CD4-positive, alpha-beta memory T cell (primary cell): ENCODE results near the gene RPS6KL1. TPM values are rescaled to one million over a fixed set of nuclear protein-coding genes. Genes with fewer than 3 reads are reported as not detected.

Experiments used
- CTCF ChIA-PET: fragments of 350-600 bp; sonication (Branson Sonifier 250); formaldehyde crosslinking; loops from one replicate; lab custom pipeline; 2021; ENCODE audit warnings: inconsistent platforms; ENCODE audit not compliant: partially characterized antibody; lab: Charles Lee
- POLR2A ChIA-PET: fragments of 350-600 bp; sonication (Branson Sonifier 250); formaldehyde crosslinking; loops from one replicate; lab custom pipeline; 2021; ENCODE audit not compliant: partially characterized antibody; lab: Charles Lee
- DNase-seq, 5 donors: peaks; one replicate each; pipeline versions ENCODE4 v3.0.0 to v3.0.0-alpha.2; 2020 to 2022; ENCODE audit warnings: mixed read lengths in 1 of 5
- H3K27ac ChIP-seq: one replicate; pipeline ENCODE4 v1.7.0; 2013; ENCODE audit warnings: low read depth, low read length
- H3K27me3 ChIP-seq: 2 replicates; pipeline ENCODE4 v1.7.0; 2013; ENCODE audit warnings: mild to moderate bottlenecking, low read length, moderate library complexity; ENCODE audit not compliant: insufficient read depth
- H3K36me3 ChIP-seq: 2 replicates; pipeline ENCODE4 v1.7.0; 2013; ENCODE audit warnings: mild to moderate bottlenecking, low read length, moderate library complexity; ENCODE audit not compliant: insufficient read depth
- H3K4me1 ChIP-seq: 2 replicates; pipeline ENCODE4 v1.7.0; 2013; ENCODE audit warnings: mild to moderate bottlenecking, low read length, moderate library complexity; ENCODE audit not compliant: insufficient read depth
- H3K4me3 ChIP-seq, 2 donors: one replicate each; pipeline ENCODE4 v1.7.0; 2013; ENCODE audit warnings: low read length in 2 of 2, mild to moderate bottlenecking in 1 of 2
- H3K9me3 ChIP-seq, 2 donors: one replicate each; pipeline ENCODE4 v1.7.0; 2013; ENCODE audit warnings: low read length in 2 of 2, control low read depth in 1 of 2; ENCODE audit not compliant: control insufficient read depth in 1 of 2
- H3K27ac Mint-ChIP-seq, 7 donors: one replicate each; pipeline ENCODE4 v1.8.0; 2020 to 2021; ENCODE audit warnings: mixed read lengths in 7 of 7, mild to moderate bottlenecking in 6 of 7, inconsistent platforms in 3 of 7, moderate library complexity in 3 of 7
- H3K27me3 Mint-ChIP-seq, 2 donors: one replicate each; pipeline ENCODE4 v1.8.0; 2020 to 2021; ENCODE audit warnings: mixed read lengths in 2 of 2
- H3K36me3 Mint-ChIP-seq, 2 donors: one replicate each; pipeline ENCODE4 v1.8.0; 2020 to 2021; ENCODE audit warnings: mixed read lengths in 2 of 2, inconsistent platforms in 1 of 2, mild to moderate bottlenecking in 1 of 2
- H3K4me1 Mint-ChIP-seq, 4 donors: one replicate each; pipeline ENCODE4 v1.8.0; 2020 to 2021; ENCODE audit warnings: mixed read lengths in 4 of 4, mild to moderate bottlenecking in 1 of 4
- H3K4me3 Mint-ChIP-seq, 8 donors: one replicate each; pipeline ENCODE4 v1.8.0; 2020 to 2021; ENCODE audit warnings: mixed read lengths in 8 of 8, mild to moderate bottlenecking in 7 of 8, moderate library complexity in 6 of 8, inconsistent platforms in 3 of 8
- H3K9me3 Mint-ChIP-seq, 8 donors: one replicate each; pipeline ENCODE4 v1.8.0; 2020 to 2021; ENCODE audit warnings: mixed read lengths in 8 of 8, mild to moderate bottlenecking in 5 of 8, inconsistent platforms in 3 of 8, moderate library complexity in 1 of 8
- intact Hi-C: fragments of 100-400 bp; cut with micrococcal nuclease; formaldehyde crosslinking; loops from one replicate; pipeline ENCODE4 v1.15.1; 2023
- polyA plus RNA-seq, 2 donors: library from polyadenylated mRNA; unstranded; fragments of 300-500 nt; fragmentation: Illumina TruSeq; gene quantifications; one replicate each; pipeline ENCODE4 v1.2.3, GENCODE V29; 2021
- total RNA-seq, 2 experiments: library from RNA; stranded (reverse); gene quantifications; one replicate each; pipeline ENCODE4 v1.2.3, GENCODE V29; 2021

Gene RPS6KL1
- total and polyA plus RNA-seq, 4 experiments from 2014 or later, result 0.45 to 2.9 (median 1.7) TPM

DNA sequence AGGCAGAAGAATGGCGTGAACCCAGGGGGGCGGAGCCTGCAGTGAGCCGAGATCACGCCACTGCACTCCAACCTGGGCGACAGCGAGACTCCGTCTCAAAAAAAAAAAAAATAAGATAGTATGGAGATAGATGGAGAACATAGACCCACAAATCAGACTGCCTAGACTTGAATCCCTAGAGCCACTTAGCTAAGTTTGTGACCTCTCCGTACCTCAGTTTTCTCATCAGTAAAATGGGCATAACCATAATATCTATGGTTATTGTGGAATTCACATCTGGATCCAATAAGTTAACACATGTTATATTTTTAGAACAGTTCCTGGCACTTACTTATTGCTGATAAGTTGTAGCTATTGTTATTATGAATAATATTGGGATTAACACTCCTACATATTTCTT, 54.3 kb downstream of the RPS6KL1 start:
- Mint-ChIP-seq H3K9me3 (no peaks in the 10 kb centered on the region), H3K27me3 (no peaks in the 10 kb centered on the region), H3K4me3 (no peak overlapping the region), H3K36me3 (no peaks in the 10 kb centered on the region), H3K27ac (no peak overlapping the region), H3K4me1 (peaks cover 19 to 28% (median 23%) of the 10 kb centered on the region in 4 donors)
- no peak for DNase-seq
- ChIA-PET POLR2A (interaction anchor here (1.4 to 8.8 kb wide), 3 partner anchors 8 to 106 kb away, joined by 6 to 94 read pairs (median 9); partner anchors contain the start of genes DLST, PROX2 and YLPM1), CTCF (interaction anchor here (1.5 to 19.5 kb wide), 6 partner anchors 7 to 40 kb away, joined by 3 to 253 read pairs (median 12); partner anchors contain the start of gene PROX2)
- no peaks in the 10 kb centered on the region for H3K9me3 ChIP-seq
- intact Hi-C loops, result no loop called here
- no peak overlapping the region for H3K4me3 ChIP-seq
- no peaks in the 10 kb centered on the region for H3K27me3 ChIP-seq
- no peak overlapping the region for H3K27ac ChIP-seq
- H3K4me1 ChIP-seq, result peaks cover 16% of the 10 kb centered on the region
- no peaks in the 10 kb centered on the region for H3K36me3 ChIP-seq

DNA sequence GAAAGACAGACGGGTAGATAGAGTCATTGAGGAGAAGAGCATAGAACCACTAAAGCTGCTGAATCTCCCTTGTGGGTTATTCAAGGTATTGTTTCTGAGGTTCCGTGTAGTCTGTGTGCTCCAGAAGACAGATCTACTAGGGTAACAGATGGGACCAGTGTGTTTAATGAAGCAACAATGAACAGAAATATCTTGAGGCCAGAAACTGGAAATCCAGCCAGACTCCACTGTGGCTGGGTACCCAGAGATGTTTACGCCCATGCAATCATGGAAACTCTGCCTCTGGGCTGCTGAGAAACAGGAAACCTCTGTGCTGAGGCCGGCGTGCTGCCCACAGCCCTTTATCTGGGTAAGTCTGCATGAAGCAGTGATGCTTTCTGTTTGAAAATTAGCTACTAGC, 55.4 kb downstream of the RPS6KL1 start:
- no peaks in the 10 kb centered on the region for H3K36me3 Mint-ChIP-seq
- intact Hi-C loops, result loop anchor here (2.0 kb wide), 1 partner anchor 13 kb away; the partner anchor contains the start of gene DLST
- peaks cover 18 to 25% (median 21%) of the 10 kb centered on the region in 4 donors for H3K4me1 Mint-ChIP-seq
- H3K4me3 ChIP-seq, result no peak overlapping the region
- no peaks in the 10 kb centered on the region for H3K27me3 ChIP-seq
- no peaks in the 10 kb centered on the region for H3K36me3 ChIP-seq
- no peaks in the 10 kb centered on the region for H3K9me3 Mint-ChIP-seq
- peaks cover 16% of the 10 kb centered on the region for H3K4me1 ChIP-seq
- no peaks in the 10 kb centered on the region for H3K27me3 Mint-ChIP-seq
- no peak overlapping the region for H3K27ac ChIP-seq
- DNase-seq, result peak; percentile 41 to 66 (median 47)
- ChIA-PET POLR2A (interaction anchor here (0.6 to 8.8 kb wide), 7 partner anchors 9 to 137 kb away, joined by 3 to 94 read pairs (median 4); partner anchors contain the start of genes DLST, PROX2 and YLPM1), CTCF (interaction anchor here (0.8 to 19.5 kb wide), 9 partner anchors 8 to 221 kb away, joined by 3 to 253 read pairs (median 4); partner anchors contain the start of gene PROX2)
- peak overlapping the region in 7 of 8 donors; percentile 21 to 77 (median 56) for H3K4me3 Mint-ChIP-seq
- H3K9me3 ChIP-seq, result no peaks in the 10 kb centered on the region
- H3K27ac Mint-ChIP-seq, result peak overlapping the region; percentile 28 to 88 (median 59)

DNA sequence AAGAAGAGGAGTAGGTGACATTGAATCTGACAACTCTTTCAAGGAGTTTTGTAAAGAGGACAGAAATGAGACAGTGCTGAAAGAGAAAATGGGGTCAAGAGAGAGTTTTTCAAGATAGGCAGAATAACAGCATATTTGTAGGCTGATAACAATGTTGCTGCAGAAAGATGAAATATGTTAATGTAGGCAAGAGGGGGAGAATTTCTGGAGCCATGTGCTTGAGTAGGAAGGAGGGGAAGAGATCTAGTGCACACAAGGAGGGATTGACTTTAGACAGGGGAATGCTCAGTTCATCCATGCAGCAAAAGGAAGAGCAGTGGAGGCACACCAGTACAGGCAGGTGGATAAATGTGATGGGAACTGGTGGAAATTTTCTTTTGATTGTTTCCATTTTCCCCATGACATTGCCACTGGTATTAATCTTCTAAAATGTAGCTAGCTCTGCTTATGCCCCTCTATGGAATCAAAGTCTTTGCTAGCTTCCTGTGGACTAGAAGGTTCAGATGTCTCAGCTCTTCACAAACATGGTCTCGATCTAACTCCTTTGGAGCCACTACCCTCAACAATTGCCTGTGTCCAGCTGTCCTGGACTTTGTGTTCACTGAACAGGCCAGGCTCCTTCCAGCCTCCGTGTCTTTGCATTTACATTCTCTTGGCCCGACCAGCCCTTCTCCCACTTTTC, 56.2 kb downstream of the RPS6KL1 start:
- no peak overlapping the region for H3K27ac ChIP-seq

DNA sequence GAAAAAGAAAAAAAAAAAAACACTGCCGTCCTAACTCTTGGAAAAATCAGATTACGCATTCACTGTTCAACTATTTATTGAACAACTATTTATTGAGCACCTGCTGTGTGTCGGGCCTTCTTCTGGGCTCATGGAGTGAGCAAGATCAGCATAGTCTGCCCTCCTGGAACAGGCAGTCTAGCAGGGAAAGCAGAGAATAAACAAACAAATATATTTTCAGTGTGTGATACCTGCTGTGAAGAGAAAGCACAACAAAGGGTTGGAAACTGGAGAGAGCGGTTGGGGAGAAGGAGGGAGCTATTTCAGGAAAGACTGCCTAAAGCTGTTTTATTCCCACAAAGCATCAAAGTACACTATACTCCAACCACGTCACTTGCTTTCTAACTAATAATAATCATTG, 57.9 kb downstream of the RPS6KL1 start:
- peaks cover 21 to 33% (median 23%) of the 10 kb centered on the region in 4 donors for H3K4me1 Mint-ChIP-seq
- DNase-seq, result no peak
- H3K27ac ChIP-seq, result no peak overlapping the region
- no peaks in the 10 kb centered on the region for H3K9me3 Mint-ChIP-seq
- no peak overlapping the region for H3K4me3 ChIP-seq
- ChIA-PET CTCF (interaction anchor here (8.7 to 15.0 kb wide), 5 partner anchors 12 to 222 kb away, joined by 84 to 677 read pairs (median 121); partner anchors contain the start of genes DLST and PROX2), POLR2A (interaction anchor here (0.7 kb wide), 1 partner anchor 41 kb away, joined by 4 read pairs; no protein-coding TSS in a partner anchor)
- H3K36me3 Mint-ChIP-seq, result no peaks in the 10 kb centered on the region
- H3K27ac Mint-ChIP-seq, result peak overlapping the region in 1 of 7 donors; percentile 62
- no peak overlapping the region for H3K4me3 Mint-ChIP-seq
- intact Hi-C loops, result no loop called here
- no peaks in the 10 kb centered on the region for H3K36me3 ChIP-seq
- no peaks in the 10 kb centered on the region for H3K27me3 Mint-ChIP-seq
- H3K4me1 ChIP-seq, result peaks cover 22% of the 10 kb centered on the region
- H3K27me3 ChIP-seq, result no peaks in the 10 kb centered on the region
- H3K9me3 ChIP-seq, result no peaks in the 10 kb centered on the region

More for the DNA sequence above, 56.2 kb downstream of the RPS6KL1 start:
- Histone ChIP-seq H3K27me3 (no peaks in the 10 kb centered on the region), H3K4me1 (peaks cover 16% of the 10 kb centered on the region), H3K4me3 (no peak overlapping the region), H3K9me3 (no peaks in the 10 kb centered on the region), H3K36me3 (no peaks in the 10 kb centered on the region)
- intact Hi-C loops, result loop anchor here (2.0 kb wide), 1 partner anchor 14 kb away; the partner anchor contains the start of gene DLST
- no peaks in the 10 kb centered on the region for H3K27me3 Mint-ChIP-seq
- peak overlapping the region; percentile 42 to 91 (median 62) for H3K27ac Mint-ChIP-seq
- CTCF ChIA-PET, result interaction anchor here (0.6 to 19.5 kb wide), 7 partner anchors 7 to 221 kb away, joined by 3 to 253 read pairs (median 3); partner anchors contain the start of gene PROX2
- DNase-seq, result no peak
- POLR2A ChIA-PET, result interaction anchor here (1.2 to 8.8 kb wide), 4 partner anchors 10 to 137 kb away, joined by 3 to 94 read pairs (median 6); partner anchors contain the start of genes DLST and PROX2
- H3K36me3 Mint-ChIP-seq, result no peaks in the 10 kb centered on the region
- H3K9me3 Mint-ChIP-seq, result no peaks in the 10 kb centered on the region
- peak overlapping the region in 7 of 8 donors; percentile 0 to 77 (median 39) for H3K4me3 Mint-ChIP-seq
- H3K4me1 Mint-ChIP-seq, result peaks cover 18 to 25% (median 21%) of the 10 kb centered on the region in 4 donors

DNA sequence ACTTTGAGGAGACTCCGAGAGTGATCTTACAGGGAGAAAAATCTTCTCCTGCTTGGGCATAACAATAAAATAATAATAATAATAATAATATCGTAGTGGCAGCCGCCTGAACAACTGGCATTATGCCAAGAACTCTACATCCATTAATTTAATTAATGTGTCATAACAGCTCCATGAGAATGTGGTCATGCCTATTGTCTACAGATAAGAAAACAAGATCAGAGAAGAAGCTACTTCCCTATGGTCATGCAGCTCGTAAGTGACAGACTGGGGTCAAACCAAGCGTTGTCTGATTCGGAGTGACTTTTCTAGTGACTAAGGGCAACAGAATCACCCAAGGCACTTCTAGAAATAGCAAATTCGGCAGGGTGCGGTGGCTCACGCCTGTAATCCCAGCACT, 58.9 kb downstream of the RPS6KL1 start:
- Histone ChIP-seq H3K4me1 (peaks cover 22% of the 10 kb centered on the region), H3K27me3 (no peaks in the 10 kb centered on the region), H3K27ac (no peak overlapping the region), H3K4me3 (no peak overlapping the region), H3K9me3 (no peaks in the 10 kb centered on the region), H3K36me3 (no peaks in the 10 kb centered on the region)
- intact Hi-C loops, result no loop called here
- H3K4me1 Mint-ChIP-seq, result peaks cover 21 to 33% (median 23%) of the 10 kb centered on the region in 4 donors
- no peaks in the 10 kb centered on the region for H3K27me3 Mint-ChIP-seq
- no peaks in the 10 kb centered on the region for H3K36me3 Mint-ChIP-seq
- no peak overlapping the region for H3K27ac Mint-ChIP-seq
- H3K9me3 Mint-ChIP-seq, result no peaks in the 10 kb centered on the region
- ChIA-PET CTCF (interaction anchor here (2.1 to 15.0 kb wide), 6 partner anchors 13 to 227 kb away, joined by 8 to 677 read pairs (median 106); partner anchors contain the start of genes DLST and PROX2), POLR2A (no interaction called here)
- no peak for DNase-seq
- H3K4me3 Mint-ChIP-seq, result no peak overlapping the region

DNA sequence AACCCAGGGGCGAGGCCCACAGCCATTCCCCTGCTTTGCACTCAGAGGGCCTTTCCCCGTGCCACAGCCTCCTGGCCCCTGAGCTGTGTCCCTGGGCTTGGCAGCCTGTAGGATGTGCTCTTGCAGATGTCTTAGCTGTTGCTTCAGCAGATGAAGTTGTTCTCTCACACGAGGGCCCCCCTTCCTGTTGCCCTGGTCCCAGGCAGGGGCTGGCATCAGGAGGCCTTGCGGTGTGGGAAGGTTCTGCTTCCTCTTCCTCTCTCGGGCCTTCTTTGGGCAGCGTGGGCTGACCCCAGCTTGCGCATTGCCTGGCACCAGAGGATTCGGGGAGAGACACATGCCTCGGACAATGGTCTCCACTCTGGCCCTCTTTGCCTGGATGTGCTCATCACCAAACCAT, 59.8 kb downstream of the RPS6KL1 start:
- no peaks in the 10 kb centered on the region for H3K9me3 ChIP-seq
- H3K4me3 ChIP-seq, result no peak overlapping the region
- ChIA-PET CTCF (interaction anchor here (1.2 to 15.0 kb wide), 7 partner anchors 14 to 254 kb away, joined by 3 to 677 read pairs (median 90); partner anchors contain the start of genes DLST and PROX2), POLR2A (interaction anchor here (0.5 to 6.2 kb wide), 2 partner anchors 34 to 43 kb away, joined by 3 to 70 read pairs; no protein-coding TSS in a partner anchor)
- DNase-seq, result no peak
- peaks cover 22% of the 10 kb centered on the region for H3K4me1 ChIP-seq
- no peaks in the 10 kb centered on the region for H3K27me3 ChIP-seq
- H3K4me1 Mint-ChIP-seq, result peaks cover 21 to 31% (median 23%) of the 10 kb centered on the region in 4 donors
- H3K27ac ChIP-seq, result no peak overlapping the region
- no peak overlapping the region for H3K27ac Mint-ChIP-seq
- no peaks in the 10 kb centered on the region for H3K36me3 ChIP-seq
- intact Hi-C loops, result no loop called here
- H3K4me3 Mint-ChIP-seq, result no peak overlapping the region
- H3K9me3 Mint-ChIP-seq, result no peaks in the 10 kb centered on the region
- no peaks in the 10 kb centered on the region for H3K27me3 Mint-ChIP-seq
- no peaks in the 10 kb centered on the region for H3K36me3 Mint-ChIP-seq
